NCI-H2227 (cell line): ENCODE data around the gene EIF2S2.

Experiments
- DNase-seq: peaks from one replicate; lab custom pipeline; 2025; ENCODE audit not compliant: unreplicated experiment; lab: John Stamatoyannopoulos, UW

Gene EIF2S2

DNA sequence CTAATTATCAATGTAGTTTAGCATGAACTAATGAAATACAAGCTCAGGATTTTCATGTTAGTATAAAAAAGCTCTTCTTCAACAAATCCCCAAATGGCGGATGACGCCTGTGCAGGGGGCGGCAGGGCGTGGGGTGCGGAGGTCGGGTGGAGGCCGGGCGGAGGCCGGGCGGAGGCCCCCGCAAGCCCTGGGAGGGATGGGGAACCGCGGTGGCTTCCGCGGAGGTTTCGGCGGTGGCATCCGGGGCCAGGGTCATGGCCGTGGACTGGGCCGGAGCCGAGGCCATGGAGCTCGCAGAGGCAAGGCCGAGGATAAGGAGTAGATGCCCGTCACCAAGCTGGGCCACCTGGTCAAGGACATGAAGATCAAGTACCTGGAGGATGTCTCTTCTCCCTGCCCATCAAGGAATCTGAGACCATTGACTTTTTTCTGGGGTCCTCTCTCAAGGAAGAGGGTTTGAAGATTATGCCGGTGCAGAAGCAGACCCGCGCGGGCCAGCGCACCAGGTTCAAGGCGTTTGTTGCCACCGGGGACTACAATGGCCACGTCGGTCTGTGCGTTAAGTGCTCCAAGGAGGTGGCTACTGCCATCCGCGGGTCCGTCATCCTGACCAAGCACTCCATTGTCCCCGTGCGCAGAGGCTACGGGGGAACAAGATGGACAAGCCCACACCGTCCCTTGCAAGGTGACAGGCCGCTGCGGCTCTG lies 10.4 kb upstream of the EIF2S2 start:
- DNase-seq: no peak

DNA sequence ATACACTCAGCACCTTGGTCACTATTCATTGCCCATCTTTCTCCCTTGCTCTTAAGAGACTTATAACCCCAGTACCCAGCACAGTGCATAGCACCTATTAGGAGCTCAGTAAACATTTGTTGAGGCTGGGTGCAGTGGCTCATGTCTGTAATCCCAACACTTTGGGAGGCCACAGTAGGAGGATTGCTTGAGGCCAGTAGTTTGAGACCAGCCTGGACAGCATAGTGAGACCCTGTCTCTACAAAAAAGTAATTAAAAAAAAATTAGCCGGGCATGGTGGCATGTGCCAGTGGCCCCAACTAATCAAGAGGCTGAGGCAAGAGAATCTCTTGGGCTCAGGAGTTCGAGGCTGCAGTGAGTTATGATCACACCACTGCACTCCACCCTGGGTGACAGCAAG lies 8.2 kb upstream of the EIF2S2 start:
- no peak for DNase-seq

DNA sequence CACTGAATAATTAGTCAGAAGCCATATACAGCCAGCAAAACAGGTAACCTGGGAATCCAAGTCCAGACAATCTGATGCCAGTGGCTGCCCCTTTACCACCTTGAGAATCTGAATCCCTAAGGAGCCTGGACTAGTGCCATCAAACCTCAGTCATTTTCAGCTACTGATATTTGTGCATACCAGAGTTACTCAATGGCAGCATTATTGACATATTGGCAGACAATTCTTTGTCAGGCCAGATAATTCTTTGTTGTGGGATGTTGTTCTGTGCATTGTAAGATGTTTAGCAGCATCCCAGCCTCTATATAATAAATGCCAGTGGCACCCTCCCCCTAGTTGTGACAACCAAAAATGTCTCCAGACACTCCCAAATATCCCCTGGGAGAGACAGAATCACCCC lies 3.2 kb upstream of the EIF2S2 start:
- DNase-seq: no peak

DNA sequence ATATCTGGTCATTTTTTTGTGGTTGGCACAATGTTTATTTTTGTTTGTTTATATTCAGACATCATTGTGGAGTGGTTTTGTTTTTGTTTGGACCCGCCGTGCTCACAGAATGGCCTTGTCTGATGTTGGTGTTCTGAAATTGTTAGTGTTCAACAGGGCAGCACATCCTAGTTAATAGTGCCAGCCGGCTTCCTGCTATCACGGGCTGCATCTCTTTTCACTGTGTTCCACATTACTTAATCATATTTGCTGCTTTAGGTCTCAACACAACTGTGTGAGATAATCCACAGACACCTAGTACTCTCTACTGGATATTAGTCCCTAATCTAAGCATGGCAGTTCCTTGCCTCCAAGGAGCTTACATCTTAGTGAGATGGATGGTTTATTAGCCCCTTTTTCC lies 2.8 kb upstream of the EIF2S2 start:
- no peak for DNase-seq

DNA sequence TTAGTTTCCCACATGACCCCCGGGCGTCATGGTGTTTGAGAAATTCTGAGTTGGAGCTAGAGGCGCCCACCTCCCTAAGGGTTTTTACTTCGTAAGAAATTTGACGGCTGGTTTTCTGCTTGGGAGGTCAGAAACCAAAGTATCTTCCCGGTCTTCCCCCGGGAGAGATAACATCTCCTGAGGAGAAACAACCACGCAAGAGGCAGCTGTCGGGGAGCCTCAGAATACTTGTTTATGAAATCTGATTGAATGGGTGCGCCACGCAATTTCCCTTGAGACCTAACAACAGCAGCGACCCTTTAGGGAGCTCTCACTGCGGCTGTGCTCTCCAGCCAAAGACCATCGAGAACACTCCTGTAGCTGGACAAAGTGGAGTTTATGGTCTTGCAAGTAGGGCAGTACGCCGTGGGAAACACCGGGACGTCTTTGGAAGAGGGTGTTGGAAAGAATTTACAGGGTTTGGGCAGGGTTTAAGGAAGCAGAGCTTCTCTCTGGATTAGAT lies 608 bp upstream of the EIF2S2 start:
- peak; percentile 67 for DNase-seq

DNA sequence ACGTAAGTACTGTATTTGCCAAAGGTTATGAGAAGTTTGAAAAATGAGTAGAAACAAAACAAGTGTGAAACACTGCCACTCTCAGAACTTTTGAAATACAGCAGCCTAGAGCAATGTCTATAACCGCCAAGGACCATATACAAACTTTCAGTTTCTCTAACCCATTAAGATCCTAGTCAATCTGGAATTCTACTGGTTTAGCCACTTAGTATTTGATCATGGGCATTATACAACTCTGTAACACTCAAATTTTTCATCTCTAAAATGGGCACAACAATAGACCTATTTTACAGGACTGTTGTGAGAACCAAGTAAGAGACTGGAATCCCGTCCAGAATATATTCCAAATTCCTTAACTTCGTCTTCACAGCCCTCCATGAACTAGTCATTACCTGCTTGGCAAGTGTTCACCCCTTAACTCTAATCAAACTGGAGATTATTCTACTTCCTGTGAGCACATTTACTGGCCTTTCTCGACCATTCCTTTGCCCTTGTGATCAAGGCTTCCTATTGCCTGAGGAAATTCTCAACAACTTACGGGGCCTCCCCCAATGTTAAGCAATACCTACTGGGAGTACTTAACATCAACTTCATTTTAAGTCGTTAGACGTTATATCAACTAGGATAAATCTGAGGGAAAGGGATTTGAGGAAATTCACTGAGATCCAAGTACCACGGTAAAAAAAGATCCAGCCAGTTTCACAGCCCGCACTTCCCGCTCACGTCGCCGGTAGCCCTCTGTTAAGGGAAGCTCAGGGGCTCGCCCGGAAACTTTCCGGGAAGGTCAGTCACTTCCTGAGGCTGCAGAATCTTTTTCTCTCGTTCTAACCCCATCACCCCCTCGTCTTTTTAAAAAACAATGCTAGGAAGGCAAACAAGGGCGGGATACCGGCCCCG lies 1.1 kb downstream of the EIF2S2 start:
- DNase-seq: no peak

DNA sequence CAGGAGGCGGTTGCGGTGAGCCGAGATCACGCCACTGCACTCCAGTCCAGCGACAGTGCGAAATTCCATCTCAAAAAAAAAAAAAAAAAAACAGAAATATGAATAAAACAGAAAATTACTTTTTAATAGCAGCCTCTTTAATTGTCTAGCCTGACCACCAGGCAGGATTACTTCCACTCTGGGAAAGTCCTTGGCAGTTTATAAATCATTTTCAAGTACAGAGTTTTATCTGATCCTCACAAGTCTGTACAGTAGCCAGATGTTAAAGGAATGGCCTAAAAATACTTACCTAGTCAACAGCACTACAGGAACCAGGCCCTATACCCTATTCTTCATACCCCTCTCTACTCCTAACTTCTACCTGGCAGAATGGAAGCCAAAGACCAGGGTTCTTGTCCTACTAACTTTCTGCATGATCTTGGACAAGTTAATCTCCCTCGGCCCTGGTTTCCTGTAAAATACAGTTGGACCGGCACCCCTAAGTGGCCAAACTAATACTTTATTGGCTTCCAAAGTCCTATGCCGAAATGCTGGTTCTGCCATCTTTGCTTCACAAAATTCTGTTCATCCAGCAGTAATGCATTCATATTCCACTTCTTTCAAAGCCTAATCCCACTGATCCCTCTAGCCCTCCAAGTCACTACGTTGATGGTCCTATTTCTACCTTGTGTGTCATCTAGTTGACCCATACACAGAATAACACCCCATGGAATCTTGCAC lies 1.9 kb downstream of the EIF2S2 start:
- no peak for DNase-seq

DNA sequence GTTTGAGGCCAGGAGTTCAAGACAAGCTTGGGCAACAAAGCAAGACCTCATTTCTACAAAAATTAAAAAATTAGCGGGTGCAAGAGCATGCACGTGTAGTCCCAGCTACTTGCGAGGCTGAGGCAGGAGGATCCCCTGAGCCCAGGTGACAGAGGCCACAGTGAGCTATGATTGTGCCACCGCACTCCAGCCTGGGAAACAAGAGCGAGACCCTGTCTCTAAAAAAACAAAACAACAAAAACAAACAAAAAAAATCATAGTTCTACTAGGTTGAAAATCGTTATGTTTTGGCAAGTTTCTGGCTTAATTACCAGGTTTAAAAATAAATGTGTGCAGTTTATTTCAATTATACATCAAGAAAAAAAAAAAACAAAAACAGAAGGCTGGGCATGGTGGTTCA lies 2.6 kb downstream of the EIF2S2 start:
- no peak for DNase-seq

DNA sequence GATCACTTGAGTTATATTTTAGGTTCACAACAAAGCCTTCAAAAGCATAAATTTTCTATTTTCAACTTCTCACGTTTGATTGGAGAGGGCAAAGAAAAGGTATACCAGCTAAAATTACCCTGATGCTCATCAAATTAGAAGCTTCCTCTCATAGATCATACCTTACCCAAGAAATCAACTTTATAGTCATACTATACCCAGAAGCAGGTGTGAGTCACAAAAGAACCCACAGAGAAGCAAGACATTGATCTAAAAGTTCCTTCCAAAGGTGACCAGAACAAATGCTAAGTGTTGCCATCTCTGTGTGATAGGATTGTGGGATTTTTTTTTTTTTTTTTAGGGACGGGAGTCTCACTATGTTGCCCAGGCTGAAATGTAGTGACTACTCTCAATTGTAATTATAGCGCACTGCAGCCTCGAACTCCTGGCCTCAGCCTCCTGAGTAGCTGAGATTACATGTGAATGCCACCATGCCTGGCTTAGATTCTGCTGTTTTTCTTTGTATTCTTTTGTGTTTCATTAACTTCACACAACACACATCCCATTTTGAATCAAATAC lies 3.3 kb downstream of the EIF2S2 start:
- DNase-seq: no peak

DNA sequence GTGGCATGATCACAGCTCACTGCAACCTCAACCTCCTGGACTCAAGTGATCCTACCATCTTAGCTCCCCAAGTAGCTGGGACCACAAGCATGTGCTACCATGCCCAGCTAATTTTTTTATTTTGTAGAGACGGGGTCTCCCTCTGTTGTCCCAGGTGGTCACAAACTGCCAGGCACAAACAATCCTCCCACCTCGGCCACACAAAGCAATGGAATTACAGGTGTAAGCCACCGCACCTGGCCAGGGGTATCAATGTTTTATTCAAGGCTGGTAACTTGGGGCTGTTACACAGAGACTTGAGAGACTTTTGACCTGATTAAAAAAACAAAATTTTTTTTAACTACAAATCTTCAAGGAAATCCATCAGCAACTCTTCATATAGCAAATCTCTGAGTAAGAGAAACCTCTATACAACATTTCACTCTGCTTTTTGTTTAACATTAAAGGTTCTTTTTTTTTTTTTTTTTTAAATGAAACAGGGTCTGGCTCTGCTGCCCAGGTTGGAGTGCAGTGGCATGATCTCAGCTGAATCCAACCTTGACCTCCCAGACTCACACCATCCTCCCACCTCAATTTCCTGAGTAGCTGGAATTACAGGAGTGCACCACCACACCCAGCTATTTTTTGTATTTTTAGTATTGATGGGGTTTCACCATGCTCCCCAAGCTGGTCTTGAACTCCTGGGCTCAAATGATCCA lies 5.9 kb downstream of the EIF2S2 start:
- DNase-seq: no peak

DNA sequence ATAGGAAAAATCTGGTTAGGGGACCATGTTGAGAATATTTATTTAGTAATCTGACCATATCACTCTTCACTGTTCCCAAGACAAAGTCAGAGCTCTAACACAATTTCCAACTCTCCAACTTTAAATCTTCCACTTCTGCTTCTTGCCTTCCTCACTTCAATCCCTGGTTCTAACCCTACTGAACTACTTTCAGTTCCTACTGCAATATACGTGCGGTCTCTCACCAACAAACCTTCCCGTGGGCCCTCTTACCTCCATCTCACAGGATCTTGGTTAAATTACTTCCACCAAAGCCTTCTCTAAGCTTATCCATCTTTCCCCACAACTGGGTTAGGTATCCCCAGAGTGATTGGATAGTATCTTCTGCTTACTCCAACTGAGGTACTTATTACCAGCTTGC lies 8.0 kb downstream of the EIF2S2 start:
- no peak for DNase-seq

DNA sequence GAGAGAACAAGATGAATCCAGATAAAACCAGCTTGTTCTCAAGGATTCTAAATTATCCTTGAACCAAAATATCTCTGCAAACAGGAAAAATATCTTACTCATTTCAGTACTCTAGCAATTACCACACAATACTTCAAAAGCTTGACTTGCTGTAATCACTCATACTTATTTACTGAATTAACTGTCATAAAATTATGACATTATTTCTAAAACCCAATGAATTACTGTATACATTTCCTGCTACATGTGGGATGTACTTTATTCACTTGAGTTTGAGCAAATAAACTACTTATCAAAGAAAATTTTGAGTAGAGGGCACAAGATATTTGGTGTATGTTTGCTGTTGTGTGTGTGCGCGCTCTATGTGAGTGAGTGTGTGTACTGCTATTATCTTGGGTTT lies 9.7 kb downstream of the EIF2S2 start:
- no peak for DNase-seq

DNA sequence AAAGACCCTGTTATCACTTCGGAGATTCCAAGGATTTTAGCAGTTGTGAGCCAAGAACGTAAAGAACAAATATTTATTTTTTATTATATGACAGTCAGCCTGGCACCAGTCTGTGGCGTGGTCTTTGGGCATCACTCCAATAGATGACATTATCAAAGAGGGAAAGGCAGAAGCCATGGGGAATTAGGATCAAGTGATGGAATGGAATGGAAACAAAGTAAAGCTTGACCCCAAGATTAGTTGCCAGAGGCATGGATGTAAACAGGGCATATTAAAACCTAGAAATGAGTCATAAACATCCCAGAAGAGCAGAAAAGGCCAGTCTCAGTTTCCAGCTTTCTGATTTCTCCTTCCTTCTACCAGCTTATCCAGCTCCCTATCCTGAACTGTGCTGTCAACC lies 11.5 kb downstream of the EIF2S2 start:
- no peak for DNase-seq

DNA sequence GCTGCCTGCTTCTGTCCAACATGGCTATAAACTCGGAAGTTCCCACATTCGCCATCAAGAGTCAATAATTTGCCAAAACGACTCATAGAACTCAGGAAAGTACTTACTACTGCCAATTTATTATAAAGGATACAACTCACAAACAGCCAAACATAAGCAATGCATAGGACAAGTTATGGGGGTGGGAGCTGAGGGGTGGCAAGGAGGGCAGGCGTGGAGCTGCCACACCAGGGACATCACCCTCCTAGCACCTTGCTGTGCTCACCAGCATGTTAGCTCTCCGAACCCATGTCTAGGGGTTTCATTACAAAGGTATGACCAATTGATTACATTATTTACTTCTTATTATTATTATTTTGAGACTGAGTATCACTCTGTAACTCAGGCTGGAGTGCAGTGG lies 12.4 kb downstream of the EIF2S2 start:
- DNase-seq: no peak

DNA sequence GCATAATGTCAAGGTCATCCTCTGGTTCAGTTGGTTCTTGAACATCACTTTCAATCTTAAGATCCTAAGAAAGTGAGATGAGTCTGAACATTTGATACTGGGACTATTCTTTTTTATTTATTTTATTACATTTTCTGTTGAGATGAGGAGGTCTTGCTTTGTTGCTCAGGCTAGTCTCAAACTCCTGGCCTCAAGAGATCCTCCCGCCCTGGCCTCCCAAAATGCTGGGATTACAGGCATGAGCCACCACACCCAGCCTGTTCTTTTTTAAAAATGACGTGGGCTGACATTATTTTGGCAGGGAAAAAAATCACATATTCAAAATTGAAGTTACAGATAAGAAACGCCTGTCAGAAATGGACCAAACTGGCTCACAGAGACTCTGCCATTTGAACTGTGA lies 13.5 kb downstream of the EIF2S2 start:
- DNase-seq: no peak

DNA sequence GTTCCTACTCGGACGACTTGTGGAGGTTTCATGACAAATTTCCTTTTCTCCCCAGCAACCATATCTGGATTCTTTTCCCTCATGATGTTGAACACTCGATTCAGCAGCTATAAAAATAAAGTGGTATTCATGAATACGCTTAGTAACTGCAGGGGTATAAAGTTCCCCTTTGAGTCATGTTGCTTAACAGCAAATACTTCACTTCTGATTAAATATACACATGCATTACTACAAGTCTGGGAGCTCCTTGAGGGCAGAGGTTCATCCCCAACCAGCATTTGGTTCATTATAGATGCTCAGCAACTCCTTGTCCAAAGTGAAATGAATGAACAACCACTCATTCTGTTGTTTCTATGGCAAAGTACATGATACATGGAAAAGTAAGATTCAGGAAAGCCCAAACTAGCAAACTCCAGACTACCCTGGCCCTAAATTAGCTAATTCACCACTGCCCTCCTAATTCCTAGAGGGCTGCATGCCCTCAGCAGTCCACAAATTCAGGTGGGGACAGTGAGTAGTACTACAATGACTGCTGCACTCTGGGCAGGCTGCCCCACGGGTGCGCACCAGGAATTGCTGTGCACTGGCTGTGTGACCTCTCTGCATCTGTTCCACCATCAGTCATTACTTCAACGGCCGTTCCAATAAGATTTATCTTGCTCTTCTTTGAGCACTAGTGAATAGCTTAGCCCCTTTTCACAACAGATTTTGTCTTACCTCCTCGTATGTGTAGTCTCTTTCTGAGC lies 15.2 kb downstream of the EIF2S2 start:
- no peak for DNase-seq

DNA sequence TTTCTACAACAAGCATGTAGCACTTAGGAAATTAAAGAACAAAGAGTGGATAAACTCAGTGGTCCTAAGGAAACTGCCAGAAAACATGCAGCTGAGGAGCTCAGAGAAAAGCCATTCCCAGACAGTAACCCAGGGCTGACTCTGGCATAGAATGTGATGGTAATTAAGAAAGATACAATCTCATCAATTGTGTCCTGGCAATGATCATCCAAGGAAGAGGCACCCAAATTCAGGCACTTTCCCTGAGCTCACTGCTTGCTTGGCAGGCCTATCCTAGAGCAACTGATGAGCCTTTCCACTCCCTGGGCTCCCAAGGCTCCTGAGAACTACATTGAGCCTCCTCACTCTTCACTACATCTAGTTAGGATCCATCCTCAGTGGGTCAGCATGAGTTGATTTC lies 16.2 kb downstream of the EIF2S2 start:
- no peak for DNase-seq

DNA sequence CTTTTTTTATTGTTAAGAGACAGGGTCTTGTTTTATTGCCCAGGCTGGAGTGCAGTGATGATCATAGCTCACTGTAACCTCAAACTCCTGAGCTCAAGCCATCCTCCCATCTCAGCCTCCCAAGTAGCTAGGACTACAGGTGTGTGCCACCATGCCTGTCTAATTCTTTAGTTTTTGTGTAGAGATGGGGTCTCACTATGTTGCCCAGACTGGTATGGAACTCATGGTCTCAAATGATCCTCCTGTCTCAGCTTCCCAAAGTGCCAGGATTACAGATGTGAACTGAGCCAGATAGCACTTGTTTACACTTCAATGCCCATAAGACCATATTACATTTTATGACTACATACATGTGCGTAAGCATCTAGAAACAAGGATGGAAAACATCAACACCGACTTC lies 18.1 kb downstream of the EIF2S2 start:
- DNase-seq: no peak

DNA sequence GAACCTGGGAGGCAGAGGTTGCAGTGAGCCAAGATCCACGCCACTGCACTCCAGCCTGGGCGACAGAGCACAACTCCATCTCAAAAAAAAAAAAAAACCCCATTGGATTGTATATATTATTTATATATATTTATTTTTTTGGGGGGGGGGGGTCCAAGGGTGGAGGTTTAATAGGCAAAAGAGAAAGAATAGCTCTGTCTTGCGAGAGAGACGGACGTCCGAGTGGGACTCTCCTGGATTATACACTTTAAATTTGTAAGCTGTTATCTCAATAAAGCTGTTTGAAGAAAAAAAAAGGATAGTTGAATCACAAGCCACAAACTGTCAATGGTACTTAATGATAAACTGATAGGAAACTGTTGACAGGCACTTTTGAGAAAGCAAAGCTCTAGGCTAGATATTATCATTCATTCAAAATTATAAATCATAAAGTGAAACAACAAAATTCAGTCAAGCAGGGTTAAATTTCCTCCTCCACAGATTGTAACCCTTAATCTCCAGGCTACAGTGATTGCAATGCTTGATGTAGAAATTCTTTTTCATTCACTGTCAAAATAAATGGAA lies 20.3 kb downstream of the EIF2S2 start:
- DNase-seq: no peak

DNA sequence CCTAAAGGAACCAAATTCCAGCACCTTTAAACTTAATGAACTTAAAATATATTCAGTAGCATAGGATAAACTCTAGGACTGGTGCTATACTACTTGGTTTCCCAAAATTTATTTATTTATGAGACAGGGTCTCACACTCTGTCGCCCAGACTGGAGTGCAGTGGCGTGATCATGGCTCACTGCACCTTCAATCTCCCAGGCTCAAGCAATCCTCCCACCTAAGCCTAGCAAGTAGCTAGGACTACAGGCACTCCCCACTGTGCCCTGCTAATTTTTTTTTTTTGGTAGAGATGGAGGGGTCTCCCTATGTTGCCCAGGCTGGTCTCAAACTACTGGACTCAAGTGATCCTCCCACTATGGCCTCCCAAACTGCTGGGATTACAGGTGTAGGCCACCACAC lies 21.4 kb downstream of the EIF2S2 start:
- DNase-seq: no peak
